IMR-90 (cell line): Measurements from ENCODE around the gene BAIAP2L1. TPM values are rescaled to one million over a fixed set of nuclear protein-coding genes. Genes with fewer than 3 reads are reported as not detected.

Experiments
- ATAC-seq: fragments of 200-7000 bp; cut with Tn5 transposase; 2 replicates; pipeline ENCODE4 v1.9.1; 2020; ENCODE audit warnings: low read depth, mild to moderate bottlenecking, moderate library complexity
- BruUV-seq: library from RNA; stranded (reverse); fragments of 400-500 nt; replicated peaks from 2 replicates; lab custom pipeline; 2021; lab: Mats Ljungman, UMichigan
- CTCF ChIA-PET: fragments of 300-600 bp; formaldehyde crosslinking; extraction: SDS; loops from one replicate; lab custom pipeline; 2021; ENCODE audit warnings: antibody characterized with exemption; lab: Yijun Ruan, JAX
- POLR2A ChIA-PET: fragments of 300-600 bp; sonication (Branson Sonifier 250); formaldehyde crosslinking; loops from one replicate; lab custom pipeline; 2022; ENCODE audit warnings: antibody characterized with exemption; ENCODE audit not compliant: unreplicated experiment; lab: Charles Lee
- DNase-seq: peaks from one replicate; pipeline ENCODE4 v3.0.0; 2013
- H2AFZ ChIP-seq: replicated peaks from 2 replicates; pipeline ENCODE3; 2013; ENCODE audit warnings: low read length, mild to moderate bottlenecking; ENCODE audit not compliant: poor library complexity
- H2AK5ac ChIP-seq: 2 replicates; pipeline ENCODE4 v1.6.1; 2013; ENCODE audit warnings: low read depth, low read length, inconsistent platforms
- H2AK9ac ChIP-seq: replicated peaks from 2 replicates; pipeline ENCODE3; 2013; ENCODE audit warnings: mild to moderate bottlenecking, low read depth, low read length, moderate library complexity; ENCODE audit not compliant: poor library complexity
- H2BK120ac ChIP-seq: 2 replicates; pipeline ENCODE4 v1.6.1; 2013; ENCODE audit warnings: low read depth, low read length, inconsistent platforms
- H2BK15ac ChIP-seq: 3 replicates; pipeline ENCODE4 v1.6.1; 2013; ENCODE audit warnings: low read depth, low read length, inconsistent platforms
- H2BK20ac ChIP-seq: 2 replicates; pipeline ENCODE4 v1.6.1; 2013; ENCODE audit warnings: low read depth, mild to moderate bottlenecking, inconsistent platforms, low read length, moderate library complexity
- H2BK5ac ChIP-seq: 2 replicates; pipeline ENCODE4 v1.6.1; 2013; ENCODE audit warnings: mild to moderate bottlenecking, low read depth, low read length, inconsistent platforms; ENCODE audit not compliant: poor library complexity, severe bottlenecking
- H3K14ac ChIP-seq: replicated peaks from 2 replicates; pipeline ENCODE4 v1.6.1; 2013; ENCODE audit warnings: low read depth, low read length, inconsistent platforms
- H3K18ac ChIP-seq: 2 replicates; pipeline ENCODE4 v1.6.1; 2013; ENCODE audit warnings: low read depth, low read length, control low read depth
- H3K23ac ChIP-seq: 2 replicates; pipeline ENCODE4 v1.6.1; 2013; ENCODE audit warnings: low read depth, low read length, inconsistent platforms
- H3K27ac ChIP-seq: 2 replicates; pipeline ENCODE4 v1.5.1; 2013; ENCODE audit warnings: mild to moderate bottlenecking, control low read depth, low read length; ENCODE audit not compliant: insufficient read depth
- H3K27me3 ChIP-seq: 2 replicates; pipeline ENCODE4 v1.6.1; 2013; ENCODE audit warnings: low read length; ENCODE audit not compliant: control insufficient read depth, insufficient read depth
- H3K36me3 ChIP-seq: 2 replicates; pipeline ENCODE4 v1.6.1; 2013; ENCODE audit warnings: low read length, mixed read lengths; ENCODE audit not compliant: control insufficient read depth, insufficient read depth
- H3K4ac ChIP-seq: 2 replicates; pipeline ENCODE4 v1.6.1; 2013; ENCODE audit warnings: low read depth, low read length, inconsistent platforms
- H3K4me1 ChIP-seq: 2 replicates; pipeline ENCODE4 v1.6.1; 2013; ENCODE audit warnings: low read length, mixed read lengths; ENCODE audit not compliant: control insufficient read depth, insufficient read depth
- H3K4me2 ChIP-seq: 2 replicates; pipeline ENCODE4 v1.6.1; 2013; ENCODE audit warnings: low read depth, mild to moderate bottlenecking, control low read depth, low read length, moderate library complexity
- H3K4me3 ChIP-seq: 2 replicates; pipeline ENCODE4 v1.5.1; 2013; ENCODE audit warnings: low read depth, mild to moderate bottlenecking, control low read depth, low read length, moderate library complexity; ENCODE audit not compliant: insufficient read depth
- H3K56ac ChIP-seq: 2 replicates; pipeline ENCODE4 v1.6.1; 2013; ENCODE audit warnings: low read length, inconsistent platforms; ENCODE audit not compliant: insufficient read depth; ENCODE audit errors: extremely low read depth
- H3K79me1 ChIP-seq, 2 experiments: 2 replicates each; pipeline ENCODE4 v1.6.1; 2013; ENCODE audit warnings: low read length in 2 of 2, inconsistent platforms in 1 of 2, low read depth in 1 of 2
- H3K9ac ChIP-seq: 2 replicates; pipeline ENCODE4 v1.6.1; 2013; ENCODE audit warnings: low read depth, low read length, control low read depth
- H3K9me1 ChIP-seq: 2 replicates; pipeline ENCODE4 v1.6.1; 2013; ENCODE audit warnings: low read length, inconsistent platforms; ENCODE audit not compliant: insufficient read depth
- H3K9me3 ChIP-seq: 2 replicates; pipeline ENCODE4 v1.6.1; 2013; ENCODE audit warnings: low read length; ENCODE audit not compliant: control insufficient read depth, insufficient read depth
- H4K20me1 ChIP-seq: 2 replicates; pipeline ENCODE4 v1.6.1; 2013; ENCODE audit warnings: low read length, inconsistent platforms; ENCODE audit not compliant: insufficient read depth
- H4K5ac ChIP-seq: 2 replicates; pipeline ENCODE4 v1.6.1; 2013; ENCODE audit warnings: mild to moderate bottlenecking, low read depth, low read length, control low read depth
- H4K8ac ChIP-seq, 2 experiments: 2 replicates each; pipeline ENCODE4 v1.6.1; 2013; ENCODE audit warnings: low read depth in 2 of 2, low read length in 2 of 2, control low read depth in 1 of 2, inconsistent platforms in 1 of 2
- H4K91ac ChIP-seq: 2 replicates; pipeline ENCODE4 v1.6.1; 2013; ENCODE audit warnings: low read depth, low read length, inconsistent platforms; ENCODE audit not compliant: insufficient read depth
- BHLHE40 ChIP-seq: fragments of 150-350 bp; IDR thresholded peaks from 2 replicates; pipeline ENCODE4 v1.6.1; 2016; ENCODE audit warnings: mild to moderate bottlenecking, low read depth, low read length
- CEBPB ChIP-seq: IDR thresholded peaks from 2 replicates; pipeline ENCODE4 v1.6.1; 2012; ENCODE audit warnings: low read depth, low read length, improper control_type of control experiment
- CHD1 ChIP-seq: IDR thresholded peaks from 2 replicates; pipeline ENCODE4 v1.6.1; 2012; ENCODE audit warnings: low read depth, low read length, improper control_type of control experiment
- CTCF ChIP-seq: conservative IDR thresholded peaks from 2 replicates; pipeline ENCODE4 v1.5.1; 2012; ENCODE audit warnings: mild to moderate bottlenecking, low read depth, low read length, improper control_type of control experiment
- ELK1 ChIP-seq: fragments of 150-350 bp; IDR thresholded peaks from 2 replicates; pipeline ENCODE4 v1.6.1; 2016; ENCODE audit warnings: low read depth, mild to moderate bottlenecking, low read length, moderate library complexity, borderline replicate concordance
- FOS ChIP-seq: fragments of 150-350 bp; IDR thresholded peaks from 2 replicates; pipeline ENCODE4 v1.6.1; 2016; ENCODE audit warnings: low read depth, low read length
- MAFK ChIP-seq: IDR thresholded peaks from 2 replicates; pipeline ENCODE4 v1.6.1; 2012; ENCODE audit warnings: low read depth, low read length, improper control_type of control experiment
- MAZ ChIP-seq: IDR thresholded peaks from 2 replicates; pipeline ENCODE4 v1.6.1; 2012; ENCODE audit warnings: low read depth, mild to moderate bottlenecking, low read length, improper control_type of control experiment, moderate library complexity, borderline replicate concordance
- MXI1 ChIP-seq: IDR thresholded peaks from 2 replicates; pipeline ENCODE4 v1.6.1; 2012; ENCODE audit warnings: low read depth, mild to moderate bottlenecking, low read length, moderate library complexity, borderline replicate concordance
- NFE2L2 ChIP-seq: fragments of 150-350 bp; IDR thresholded peaks from 2 replicates; pipeline ENCODE4 v1.6.1; 2016; ENCODE audit warnings: low read depth, mild to moderate bottlenecking, low read length
- POLR2A ChIP-seq: IDR thresholded peaks from 2 replicates; pipeline ENCODE4 v1.6.1; 2012; ENCODE audit warnings: mild to moderate bottlenecking, low read depth, low read length
- RAD21 ChIP-seq: IDR thresholded peaks from 2 replicates; pipeline ENCODE4 v1.6.1; 2012; ENCODE audit warnings: low read length, improper control_type of control experiment
- RCOR1 ChIP-seq: IDR thresholded peaks from 2 replicates; pipeline ENCODE4 v1.6.1; 2012; ENCODE audit warnings: mild to moderate bottlenecking, low read length, improper control_type of control experiment; ENCODE audit not compliant: insufficient replicate concordance
- RFX5 ChIP-seq: IDR thresholded peaks from 2 replicates; pipeline ENCODE4 v1.8.0; 2012; ENCODE audit warnings: low read depth, mild to moderate bottlenecking, low read length, moderate library complexity
- SMC3 ChIP-seq: fragments of 150-350 bp; IDR thresholded peaks from 2 replicates; pipeline ENCODE4 v1.6.1; 2016; ENCODE audit warnings: low read depth, mild to moderate bottlenecking, antibody characterized with exemption, low read length, moderate library complexity
- WGBS, 2 experiments: methylation state at CpG; one replicate each; pipeline versions ENCODE4 v1.1.5 to v1.1.7; 2013; ENCODE audit warnings: missing lambda C conversion rate in 2 of 2; ENCODE audit not compliant: insufficient read length in 1 of 2; ENCODE audit errors: extremely low coverage in 2 of 2; 5-methylcytosine and 5-hydroxymethylcytosine counted together
- dilution Hi-C: fragments of 300-500 bp; cut with HindIII; formaldehyde crosslinking; loops from one replicate; pipeline ENCODE4 v1.14.3; 2018; ENCODE audit warnings: low sequenced_read_pairs; ENCODE audit not compliant: unreplicated experiment
- in situ Hi-C: fragments of 300-500 bp; cut with MboI; formaldehyde crosslinking; loops from 3 replicates; pipeline ENCODE4 v1.14.3; 2019; ENCODE audit warnings: low sequenced_read_pairs, inconsistent platforms, mixed read lengths
- intact Hi-C: fragments of 100-400 bp; cut with micrococcal nuclease; formaldehyde crosslinking; loops from 2 replicates; pipeline ENCODE4 v1.10.0; 2022
- polyA plus RNA-seq, 3 experiments: library from polyadenylated mRNA; depleted of rRNA; stranded (reverse); fragments of >200 nt; gene quantifications; 2 replicates each; pipeline ENCODE4 v1.2.3, GENCODE V29; 2012; ENCODE audit warnings: low replicate concordance in 1 of 3
- total RNA-seq: library from RNA; depleted of rRNA; stranded (reverse); fragments of >200 nt; gene quantifications from 2 replicates; pipeline ENCODE4 v1.2.3, GENCODE V29; 2012
- TF ChIP-seq, protein P1 (sequence below): fragments of 150-350 bp; IDR thresholded peaks from 2 replicates; pipeline ENCODE4 v1.6.1; 2017; ENCODE audit warnings: mild to moderate bottlenecking, antibody characterized with exemption, low read length, low read depth

Gene BAIAP2L1
- total and polyA plus RNA-seq, 2 of the 4 experiments (the other 2 are of a cell fraction): 2.2 to 6.0 TPM

DNA sequence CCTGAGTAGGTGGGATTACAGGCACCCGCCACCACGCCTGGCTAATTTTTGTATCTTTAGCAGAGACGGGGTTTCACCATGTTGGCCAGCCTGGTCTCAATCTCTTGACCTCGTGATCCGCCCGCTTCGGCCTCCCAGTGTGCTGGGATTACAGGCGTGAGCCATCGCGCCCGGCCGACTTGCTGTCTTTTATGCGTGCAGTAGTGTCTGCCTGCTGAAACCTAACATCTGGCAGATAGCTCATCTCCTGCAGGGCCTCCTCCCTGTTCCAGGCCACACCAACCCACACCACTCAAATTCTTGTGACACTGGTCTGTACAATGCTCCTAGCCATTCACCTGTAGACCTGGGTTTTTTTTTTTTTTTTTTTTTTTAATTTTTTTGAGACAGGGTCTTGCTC, 41.5 kb downstream of the BAIAP2L1 start:
- H3K14ac ChIP-seq: no peak overlapping the region
- ChIA-PET POLR2A (no interaction called here), CTCF (no interaction called here)
- H2BK15ac ChIP-seq: no peak overlapping the region
- dilution Hi-C loops: no loop called here
- in situ Hi-C loops: no loop called here
- H3K4me1 ChIP-seq: peaks cover 5% of the 10 kb centered on the region
- no peak overlapping the region for H3K4me2 ChIP-seq
- H2BK120ac ChIP-seq: no peak overlapping the region
- H3K27ac ChIP-seq: no peak overlapping the region
- H3K4ac ChIP-seq: no peak overlapping the region
- no peak overlapping the region for H3K9ac ChIP-seq
- TF ChIP-seq RFX5 (no peak), BHLHE40 (no peak), MAFK (no peak), CHD1 (no peak), CTCF (no peak), MAZ (no peak), CEBPB (no peak), POLR2A (no peak), RAD21 (no peak), ELK1 (no peak), NFE2L2 (no peak), SMC3 (no peak), MXI1 (no peak), RCOR1 (no peak), FOS (no peak)
- TF ChIP-seq, protein P1, sequence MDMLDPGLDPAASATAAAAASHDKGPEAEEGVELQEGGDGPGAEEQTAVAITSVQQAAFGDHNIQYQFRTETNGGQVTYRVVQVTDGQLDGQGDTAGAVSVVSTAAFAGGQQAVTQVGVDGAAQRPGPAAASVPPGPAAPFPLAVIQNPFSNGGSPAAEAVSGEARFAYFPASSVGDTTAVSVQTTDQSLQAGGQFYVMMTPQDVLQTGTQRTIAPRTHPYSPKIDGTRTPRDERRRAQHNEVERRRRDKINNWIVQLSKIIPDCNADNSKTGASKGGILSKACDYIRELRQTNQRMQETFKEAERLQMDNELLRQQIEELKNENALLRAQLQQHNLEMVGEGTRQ: no peak
- H2AK5ac ChIP-seq: no peak overlapping the region
- no peaks in the 10 kb centered on the region for H3K36me3 ChIP-seq
- no peak overlapping the region for H3K56ac ChIP-seq
- no peak overlapping the region for H2BK20ac ChIP-seq
- peaks cover 3 to 11% of the 10 kb centered on the region in 2 experiments for H3K79me1 ChIP-seq
- H3K4me3 ChIP-seq: no peak overlapping the region
- no peak for ATAC-seq
- no peak overlapping the region for H2AFZ ChIP-seq
- no peak overlapping the region for H2AK9ac ChIP-seq
- H4K91ac ChIP-seq: no peak overlapping the region
- no peak for DNase-seq
- H4K5ac ChIP-seq: no peak overlapping the region
- BruUV-seq: no TSS peak
- H4K20me1 ChIP-seq: no peaks in the 10 kb centered on the region
- no peak overlapping the region for H2BK5ac ChIP-seq
- H3K9me3 ChIP-seq: no peaks in the 10 kb centered on the region
- no peaks in the 10 kb centered on the region for H3K27me3 ChIP-seq
- peaks cover 7% of the 10 kb centered on the region for H3K9me1 ChIP-seq
- 92% methylated on average over 13 of the region's 13 CpGs; no CpG with 5 or more reads in 1 of the 2 experiments for WGBS, 2 experiments
- H3K23ac ChIP-seq: no peak overlapping the region
- intact Hi-C loops: no loop called here
- H3K18ac ChIP-seq: no peak overlapping the region
- H4K8ac ChIP-seq: no peak overlapping the region
